Activated CD4-positive, CD25-positive, alpha-beta regulatory T cell (primary cell): ENCODE data around the gene CHST8.
"Not testable (repeated sequence)": the region's sequence is repeated elsewhere in the genome, so short reads cannot be mapped to it uniquely, and the experiment has no call there.

Source experiments
- DNase-seq, 4 experiments: peaks; one replicate each; lab custom pipeline; 2025; lab: John Stamatoyannopoulos, UW

The CHST8 gene

DNA sequence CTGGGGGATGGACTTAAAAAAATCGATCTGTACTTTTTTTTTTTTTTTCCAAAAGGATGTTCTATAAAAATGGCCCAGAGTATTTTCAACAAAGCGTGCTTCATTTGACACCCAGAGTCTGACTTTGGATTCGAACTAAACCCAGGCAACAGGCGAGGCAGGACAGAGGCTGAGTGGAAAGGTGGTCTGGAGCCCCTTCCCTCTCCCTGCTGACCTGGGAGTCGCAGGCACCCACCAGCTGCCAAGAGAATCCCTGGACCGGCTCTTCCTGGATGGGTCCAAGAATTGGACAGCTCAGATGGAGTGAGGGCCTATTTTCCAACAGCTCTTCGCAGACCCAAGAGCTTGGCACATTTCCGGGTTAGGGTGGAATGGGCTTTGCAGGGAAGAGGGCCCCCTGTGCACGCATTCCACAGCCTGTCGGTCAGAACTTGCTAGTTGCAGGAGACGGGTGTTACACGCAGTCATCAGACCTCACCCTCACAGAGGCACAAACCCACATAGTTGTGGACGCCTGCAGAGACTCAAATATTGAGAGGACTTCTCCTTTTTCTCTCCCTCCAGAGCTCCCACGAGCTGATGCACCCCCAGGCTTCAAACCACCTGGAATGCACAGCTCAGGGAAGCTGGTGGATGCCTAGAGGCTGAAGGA is 190.1 kb downstream of the CHST8 start:
- DNase-seq, result no peak

GRCh38 chr19:33812388-33813330 is 190.9 kb downstream of the CHST8 start:
- DNase-seq, result no peak

DNA sequence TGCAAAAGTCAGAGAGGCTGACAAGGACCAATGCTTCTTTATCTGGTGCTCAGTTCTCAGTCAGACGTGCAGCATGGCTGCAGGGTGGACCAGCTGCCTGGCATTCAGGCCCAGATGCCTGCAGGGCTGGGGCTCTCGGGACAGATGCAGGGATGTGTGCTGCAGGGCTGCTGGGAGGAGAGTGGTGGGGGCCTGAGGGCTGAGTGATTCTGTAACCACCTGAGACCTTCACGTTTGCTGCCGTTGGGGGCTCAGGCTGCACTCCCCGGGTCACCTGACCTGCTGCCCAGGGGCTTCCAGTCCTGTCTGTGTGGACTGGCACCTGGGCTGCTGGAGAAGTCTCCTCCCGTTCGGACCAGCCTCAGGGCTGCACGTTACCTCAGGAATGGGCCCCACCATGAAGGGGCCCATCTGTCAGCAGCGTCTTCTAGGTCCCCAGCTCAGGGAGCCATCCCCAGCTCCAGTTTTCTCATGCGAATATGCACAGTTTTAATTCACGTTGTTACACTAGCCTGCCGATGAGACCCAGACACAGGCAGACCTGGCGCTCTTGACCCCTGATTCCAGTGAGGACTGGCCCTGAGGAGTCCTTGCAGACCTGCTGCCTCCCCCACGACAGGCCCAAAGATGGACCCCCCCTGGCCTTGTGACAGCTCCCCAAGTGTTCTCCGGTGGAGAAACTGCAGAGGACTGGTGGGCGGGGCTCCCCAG is 191.8 kb downstream of the CHST8 start:
- DNase-seq, result no peak

- DNase-seq, result no peak
Observed at GRCh38 chr19:33814181-33815165, 192.7 kb downstream of the CHST8 start.

DNA sequence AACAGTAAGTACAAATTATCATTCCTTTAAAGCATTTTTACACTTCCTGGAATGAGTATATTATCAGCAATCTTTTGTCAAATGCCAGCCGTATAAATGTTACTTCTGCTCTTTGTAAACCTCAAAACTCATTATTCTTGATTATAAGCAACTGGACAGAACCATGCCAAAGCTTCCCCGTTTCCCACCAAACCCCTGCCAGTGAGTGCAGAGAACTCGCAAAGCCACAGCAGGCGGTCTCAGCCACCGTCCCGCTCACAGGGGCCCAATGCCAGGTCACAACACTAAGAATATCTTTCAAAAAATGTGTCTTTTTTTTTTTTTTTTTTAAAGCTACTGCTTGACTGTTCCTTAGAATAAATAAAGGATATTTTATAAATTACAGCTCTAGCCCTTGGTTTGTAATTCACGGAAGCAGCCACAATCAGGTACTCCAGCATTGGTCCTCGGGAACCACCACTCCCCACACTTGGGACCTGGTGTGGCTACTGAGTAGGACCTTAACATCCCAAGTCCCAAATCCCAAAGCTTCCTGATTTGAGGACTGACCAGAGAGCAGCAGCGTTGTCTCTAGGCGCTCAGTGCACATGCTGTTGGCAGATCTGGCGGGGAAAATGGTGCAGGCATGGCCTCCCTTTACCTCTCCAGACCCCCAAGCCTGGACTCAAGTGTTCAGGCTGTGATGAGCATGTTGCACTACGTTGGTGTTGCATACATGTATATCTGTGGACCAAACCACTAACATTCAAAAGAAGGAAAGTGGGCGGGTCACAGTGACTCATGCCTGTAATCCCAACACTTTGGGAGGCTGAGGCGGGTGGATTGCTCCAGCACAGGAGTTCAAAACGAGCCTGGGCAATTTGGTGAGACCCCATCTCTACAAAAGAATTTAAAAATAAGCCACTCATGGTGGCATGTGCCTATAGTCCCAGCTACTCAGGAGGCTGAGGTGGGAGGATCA is 193.9 kb downstream of the CHST8 start:
- DNase-seq, result no peak

DNA sequence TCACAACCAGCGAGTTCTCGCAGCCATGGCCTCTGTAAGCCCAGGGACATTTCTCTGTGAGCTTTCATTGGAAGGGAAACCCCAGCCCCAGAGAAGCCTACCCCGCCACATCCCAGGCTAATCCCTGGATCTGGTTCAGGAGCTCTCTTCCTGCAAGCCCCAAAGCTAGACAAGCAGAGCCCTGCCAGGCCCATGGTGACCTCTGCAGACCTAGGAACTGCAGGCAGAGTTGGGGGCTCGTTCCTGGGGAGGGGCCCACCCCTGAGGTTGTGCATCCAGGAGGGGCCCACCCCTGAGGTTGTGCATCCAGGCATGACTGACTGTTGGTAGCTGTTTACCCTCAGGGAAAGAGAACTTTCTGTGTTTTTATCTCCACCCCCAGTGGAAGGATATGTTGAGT is 196.7 kb downstream of the CHST8 start:
- no peak for DNase-seq

DNA sequence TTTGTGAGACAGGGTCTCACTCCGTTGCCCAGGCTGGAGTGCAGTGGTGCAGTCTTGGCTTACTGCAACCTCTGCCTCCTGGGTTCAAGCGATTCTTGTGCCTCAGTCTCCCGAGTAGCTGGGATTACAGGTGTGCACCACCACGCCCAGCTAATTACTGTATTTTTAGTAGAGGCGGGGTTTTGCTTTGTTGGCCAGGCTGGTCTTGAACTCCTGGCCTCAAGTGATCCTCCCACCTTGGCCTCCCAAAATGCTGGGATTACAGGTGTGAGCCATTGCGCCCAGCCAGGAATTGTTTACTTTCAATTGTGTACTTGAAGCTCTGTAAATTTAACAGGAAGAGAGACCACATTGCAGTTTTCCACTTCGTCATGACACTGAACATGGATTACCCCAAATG is 197.3 kb downstream of the CHST8 start:
- not testable (repeated sequence) for DNase-seq

DNA sequence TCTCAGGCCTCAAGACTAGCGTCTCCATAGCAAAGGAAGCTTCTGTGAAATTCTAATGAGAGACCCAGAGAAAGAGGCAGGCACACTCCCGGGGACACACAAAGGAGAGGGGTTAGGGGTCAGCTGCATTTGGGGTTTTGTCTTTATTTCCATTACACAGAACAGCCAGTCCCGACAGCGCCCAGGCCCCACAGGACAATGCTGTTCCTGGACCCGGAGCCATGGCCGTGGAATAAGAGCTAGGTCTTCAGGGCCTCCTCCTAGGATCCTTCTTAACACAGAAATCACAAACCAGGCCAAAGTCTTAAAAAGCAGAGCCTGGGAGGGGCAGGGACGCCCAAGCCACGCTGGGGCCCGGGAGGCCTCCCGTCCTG is 197.7 kb downstream of the CHST8 start:
- no peak for DNase-seq

GRCh38 chr19:33819880-33820781 is 198.4 kb downstream of the CHST8 start:
- peak in 2 of 4 experiments; percentile 14 for DNase-seq

DNA sequence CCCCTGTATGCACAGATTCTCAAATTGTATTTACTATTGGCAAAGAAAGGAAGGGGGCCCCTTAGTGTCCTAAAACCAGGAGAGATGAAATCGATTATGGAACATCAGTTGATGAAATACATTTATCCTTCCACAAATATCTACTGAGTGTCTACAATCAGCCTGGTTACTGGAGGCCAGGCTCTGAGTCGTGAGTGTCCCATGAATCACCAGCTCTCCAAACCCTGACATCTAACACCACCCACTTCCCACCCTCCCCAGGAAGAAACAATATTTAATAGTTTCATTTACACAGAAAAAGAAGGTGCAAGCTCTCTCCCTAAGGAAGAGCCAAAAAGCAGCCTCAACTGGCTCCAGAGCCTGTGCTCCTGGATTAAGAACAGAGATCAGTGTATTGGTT is 200.1 kb downstream of the CHST8 start:
- DNase-seq, result no peak
